Fibroblast of skin of scalp (primary cell): ENCODE data around the gene NMUR2.

Experiments used
- DNase-seq: peaks from one replicate; pipeline ENCODE4 v3.0.0-alpha.2; 2013

NMUR2 gene

GRCh38 chr5:152369298-152369697 is 35.8 kb downstream of the NMUR2 start:
- no peak for DNase-seq

DNA sequence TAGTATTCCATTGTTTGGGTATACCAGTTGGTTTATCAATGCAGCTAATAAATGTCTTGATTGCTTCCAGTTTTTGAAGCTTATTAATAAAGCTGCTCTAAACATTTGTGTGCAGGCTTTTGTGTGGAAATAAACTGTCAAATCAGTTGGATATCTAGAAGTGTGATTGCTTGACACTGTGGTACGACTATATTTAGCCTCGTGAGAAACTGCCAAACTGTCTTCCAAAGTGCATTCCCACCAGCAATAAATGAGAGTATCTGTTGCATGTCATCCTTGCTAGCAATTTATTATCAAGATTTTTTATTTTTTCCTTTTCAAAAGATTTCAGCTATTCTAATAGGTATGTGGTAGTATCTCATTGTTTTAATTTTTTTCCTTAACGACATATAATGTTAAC is 37.5 kb downstream of the NMUR2 start:
- no peak for DNase-seq

DNA sequence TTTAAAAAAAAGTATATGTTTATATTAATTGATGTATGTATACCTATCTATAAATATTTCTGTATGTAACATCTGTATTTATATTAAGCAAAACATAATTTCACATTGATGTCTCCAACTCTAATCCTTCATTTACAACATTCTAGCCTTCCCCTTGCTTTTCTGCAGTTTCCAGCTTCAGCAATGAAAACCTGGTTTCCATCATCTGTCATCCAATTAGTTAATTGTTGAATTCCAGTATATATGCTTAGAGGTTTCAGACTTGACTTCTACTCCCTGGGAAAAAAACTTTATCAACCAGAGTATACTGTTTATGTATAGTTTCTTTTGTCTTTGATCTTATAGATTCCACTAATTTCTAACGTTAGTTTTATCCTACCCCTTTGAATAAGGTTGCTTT is 38.4 kb downstream of the NMUR2 start:
- no peak for DNase-seq

DNA sequence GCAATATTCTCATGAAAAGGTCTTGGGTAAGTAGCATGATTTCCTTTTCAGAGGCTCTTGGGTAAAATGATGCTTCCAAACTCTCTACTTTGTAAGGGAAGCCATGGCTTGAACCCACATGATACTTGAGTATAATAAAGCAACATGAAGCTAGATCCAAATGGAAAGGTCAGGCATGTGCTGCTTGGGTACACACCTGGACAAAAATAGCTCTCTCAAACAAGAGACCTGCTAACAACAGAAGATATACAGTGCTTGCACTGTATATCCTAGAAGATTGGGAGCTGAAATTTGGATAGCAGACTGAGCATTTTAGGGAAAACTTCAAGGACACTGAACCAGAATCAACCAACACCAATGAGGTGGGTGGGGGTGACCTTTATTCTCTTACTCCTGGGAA is 40.2 kb downstream of the NMUR2 start:
- no peak for DNase-seq

DNA sequence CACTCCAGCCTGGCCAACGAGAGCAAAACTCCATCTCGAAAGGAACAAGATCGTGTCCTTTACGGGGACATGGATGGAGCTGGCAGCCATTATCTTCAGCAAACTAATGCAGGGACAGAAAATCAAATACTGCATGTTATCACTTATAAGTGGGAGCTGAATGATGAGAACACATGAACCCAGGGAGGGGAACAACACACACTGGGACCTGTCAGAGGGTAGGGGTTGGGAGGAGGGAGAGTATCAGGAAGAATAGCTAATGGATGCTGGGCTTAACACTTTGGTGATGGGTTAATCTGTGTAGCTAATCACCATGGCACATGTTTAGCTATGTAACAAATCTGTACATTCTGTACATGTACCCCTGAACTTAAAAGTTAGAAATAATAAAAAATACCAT is 40.9 kb downstream of the NMUR2 start:
- no peak for DNase-seq

GRCh38 chr5:152358861-152359568 is 46.1 kb downstream of the NMUR2 start:
- no peak for DNase-seq

- no peak for DNase-seq
Measured at GRCh38 chr5:152356506-152356905, 48.6 kb downstream of the NMUR2 start.

- no peak for DNase-seq
Measured at GRCh38 chr5:152355061-152355460, 50.0 kb downstream of the NMUR2 start.

- DNase-seq = no peak
Measured at GRCh38 chr5:152353001-152353400, 52.1 kb downstream of the NMUR2 start.

DNA sequence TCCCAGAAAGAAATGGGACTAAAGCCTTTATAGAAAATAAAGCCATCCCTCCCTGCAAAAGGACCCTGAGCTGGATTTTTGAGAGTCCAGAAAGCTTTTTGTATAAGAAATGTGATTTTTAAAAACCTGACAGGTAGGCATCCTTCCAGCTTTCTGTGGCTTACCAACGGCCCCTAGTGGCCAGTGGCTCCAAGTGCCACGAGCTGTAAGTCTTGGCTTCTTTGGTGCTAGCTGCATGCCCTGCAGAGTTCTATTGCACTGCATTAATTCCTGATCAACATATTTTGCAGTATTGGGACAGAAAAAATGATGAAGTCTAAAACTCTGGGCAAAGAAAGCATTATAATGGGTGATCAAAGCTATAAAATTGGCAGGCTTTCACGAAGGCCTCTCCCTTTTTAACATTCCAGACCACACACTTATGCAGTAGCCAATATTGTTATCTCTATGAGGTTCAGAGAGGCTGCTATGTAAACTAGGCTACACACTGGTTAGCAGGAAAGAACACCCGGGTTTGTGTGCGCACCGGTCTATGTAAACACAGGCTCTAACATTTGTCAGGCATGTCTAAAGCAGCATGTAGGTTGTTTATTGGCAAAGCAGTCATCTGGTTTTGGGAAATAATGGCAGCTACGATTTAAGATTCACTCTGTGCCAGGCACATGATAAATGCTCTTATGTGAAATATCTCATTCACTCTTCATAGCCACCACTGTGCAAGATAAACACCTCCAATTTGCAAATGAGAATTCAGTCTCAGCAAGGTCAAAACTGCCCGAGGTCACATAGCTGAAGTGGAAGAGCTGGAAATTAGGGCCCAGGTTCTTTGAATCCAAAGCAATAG is 55.2 kb downstream of the NMUR2 start:
- peak; percentile 6 for DNase-seq
